Testis (tissue), 3 donors: Measurements from ENCODE around the gene IL7R. TPM values are rescaled to one million over a fixed set of nuclear protein-coding genes. Genes with fewer than 3 reads are reported as not detected.

Source experiments
- DNase-seq: peaks from one replicate; pipeline ENCODE4 v3.0.0-alpha.2; 2019
- H3K27ac ChIP-seq, 2 donors: fragments of 200-600 bp; sonication (generic); one replicate each; pipeline ENCODE4 v1.5.1; 2019
- H3K27me3 ChIP-seq: fragments of 200-600 bp; sonication (generic); one replicate; pipeline ENCODE4 v1.5.1; 2019
- H3K36me3 ChIP-seq: fragments of 200-600 bp; sonication (generic); one replicate; pipeline ENCODE4 v1.5.1; 2017; ENCODE audit warnings: low read depth; ENCODE audit errors: missing control alignments
- H3K4me1 ChIP-seq: fragments of 200-600 bp; sonication (generic); one replicate; pipeline ENCODE4 v1.5.1; 2019
- H3K4me3 ChIP-seq, 2 donors: fragments of 200-600 bp; sonication (generic); one replicate each; pipeline ENCODE4 v1.5.1; 2017 to 2019
- H3K9me3 ChIP-seq: fragments of 200-600 bp; sonication (generic); one replicate; pipeline ENCODE4 v1.5.1; 2017
- POLR2A ChIP-seq: fragments of 450-650 bp; IDR thresholded peaks from one replicate; pipeline ENCODE4 v1.6.1; 2017; ENCODE audit warnings: antibody characterized with exemption, mild to moderate bottlenecking, moderate library complexity
- WGBS, 2 donors: methylation state at CpG; one replicate each; pipeline ENCODE4 v1.1.5; 2018; 5-methylcytosine and 5-hydroxymethylcytosine counted together
- intact Hi-C: fragments of 100-400 bp; cut with DNase I; formaldehyde crosslinking; loops from one replicate; pipeline ENCODE4 v1.15.1; 2023; ENCODE audit warnings: low total_unique reads
- polyA plus RNA-seq: library from polyadenylated mRNA; stranded (reverse); fragments of 350-450 nt; fragmentation: Illumina TruSeq; extraction: RNeasy Lipid Tissue Mini Kit (QIAGEN cat#74804); gene quantifications from one replicate; pipeline ENCODE4 v1.2.3, GENCODE V29; 2014; ENCODE audit warnings: low read depth, low replicate concordance; ENCODE audit not compliant: insufficient read depth
- total RNA-seq, 2 donors: library from RNA; depleted of rRNA; stranded (reverse); fragments of >200 nt; gene quantifications; one replicate each; pipeline ENCODE4 v1.2.3, GENCODE V29; 2016
- TF ChIP-seq, protein P1 (sequence below), 3 experiments: fragments of 450-650 bp in 2 of 3; fragments of 200-600 bp in 1 of 3; sonication (generic) in 1 of 3; IDR thresholded peaks; one replicate each; pipeline ENCODE4 v1.5.1; 2016 to 2019; ENCODE audit warnings: antibody characterized with exemption in 3 of 3, mild to moderate bottlenecking in 2 of 3, moderate library complexity in 1 of 3

The IL7R gene
- total and polyA plus RNA-seq, 3 donors from 2014 or later, result 7.6 to 17.5 (median 12.1) TPM

DNA sequence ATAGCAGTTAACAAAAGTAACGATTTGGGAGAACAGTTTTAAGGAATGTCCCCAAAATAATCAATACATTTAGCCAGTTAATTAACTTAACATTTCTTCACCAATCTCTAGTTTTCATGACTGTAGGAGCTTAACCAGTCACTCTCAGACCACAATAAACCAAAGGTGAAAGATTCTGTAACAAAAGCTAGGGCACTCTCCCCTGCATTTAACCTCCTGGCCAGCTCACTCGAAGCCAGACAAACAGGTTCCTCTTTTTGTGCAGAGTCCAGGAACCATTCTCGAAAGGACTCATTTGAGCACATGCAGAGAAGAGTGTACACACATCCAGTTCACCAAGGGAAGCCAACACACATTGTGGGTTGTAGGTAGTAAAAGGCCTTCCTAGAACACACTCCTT lies 6.5 kb downstream of the IL7R start:
- WGBS, 2 donors, result 84 to 85% methylated on average over 3 of the region's 3 CpGs
- Histone ChIP-seq H3K27ac (no peak overlapping the region), H3K27me3 (no peaks in the 10 kb centered on the region), H3K4me3 (no peak overlapping the region), H3K9me3 (no peaks in the 10 kb centered on the region), H3K4me1 (peaks cover 3% of the 10 kb centered on the region), H3K36me3 (no peaks in the 10 kb centered on the region)
- intact Hi-C loops, result no loop called here
- TF ChIP-seq POLR2A, result no peak
- DNase-seq, result no peak

DNA sequence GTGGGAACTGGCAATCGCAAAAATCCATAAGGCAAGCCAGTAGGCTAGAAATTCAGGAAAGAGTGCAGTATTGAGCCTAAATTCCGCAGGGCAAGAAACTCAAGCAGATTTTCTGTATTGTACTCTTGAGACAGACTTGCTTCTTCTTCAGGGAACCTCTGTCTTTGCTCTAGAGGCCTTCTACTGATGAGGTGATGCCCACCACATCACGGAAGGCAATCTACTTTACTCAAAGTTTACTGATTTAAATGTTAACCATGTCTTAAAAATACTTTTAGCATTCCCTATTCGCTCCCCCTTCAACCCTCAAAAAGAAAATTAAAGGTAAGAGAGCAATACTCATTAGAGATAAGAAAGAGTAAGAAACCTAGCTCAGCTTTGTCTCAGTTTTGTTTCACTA lies 11.3 kb downstream of the IL7R start:
- Histone ChIP-seq H3K27ac (no peak overlapping the region), H3K9me3 (no peaks in the 10 kb centered on the region), H3K27me3 (no peaks in the 10 kb centered on the region), H3K4me1 (no peaks in the 10 kb centered on the region), H3K4me3 (no peak overlapping the region), H3K36me3 (no peaks in the 10 kb centered on the region)
- intact Hi-C loops, result no loop called here
- TF ChIP-seq, protein P1, sequence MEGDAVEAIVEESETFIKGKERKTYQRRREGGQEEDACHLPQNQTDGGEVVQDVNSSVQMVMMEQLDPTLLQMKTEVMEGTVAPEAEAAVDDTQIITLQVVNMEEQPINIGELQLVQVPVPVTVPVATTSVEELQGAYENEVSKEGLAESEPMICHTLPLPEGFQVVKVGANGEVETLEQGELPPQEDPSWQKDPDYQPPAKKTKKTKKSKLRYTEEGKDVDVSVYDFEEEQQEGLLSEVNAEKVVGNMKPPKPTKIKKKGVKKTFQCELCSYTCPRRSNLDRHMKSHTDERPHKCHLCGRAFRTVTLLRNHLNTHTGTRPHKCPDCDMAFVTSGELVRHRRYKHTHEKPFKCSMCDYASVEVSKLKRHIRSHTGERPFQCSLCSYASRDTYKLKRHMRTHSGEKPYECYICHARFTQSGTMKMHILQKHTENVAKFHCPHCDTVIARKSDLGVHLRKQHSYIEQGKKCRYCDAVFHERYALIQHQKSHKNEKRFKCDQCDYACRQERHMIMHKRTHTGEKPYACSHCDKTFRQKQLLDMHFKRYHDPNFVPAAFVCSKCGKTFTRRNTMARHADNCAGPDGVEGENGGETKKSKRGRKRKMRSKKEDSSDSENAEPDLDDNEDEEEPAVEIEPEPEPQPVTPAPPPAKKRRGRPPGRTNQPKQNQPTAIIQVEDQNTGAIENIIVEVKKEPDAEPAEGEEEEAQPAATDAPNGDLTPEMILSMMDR (IDR thresholded peaks at IDR 0.05), result no peak
- no peak for DNase-seq
- 87 to 93% methylated on average over 4 of the region's 4 CpGs for WGBS, 2 donors

DNA sequence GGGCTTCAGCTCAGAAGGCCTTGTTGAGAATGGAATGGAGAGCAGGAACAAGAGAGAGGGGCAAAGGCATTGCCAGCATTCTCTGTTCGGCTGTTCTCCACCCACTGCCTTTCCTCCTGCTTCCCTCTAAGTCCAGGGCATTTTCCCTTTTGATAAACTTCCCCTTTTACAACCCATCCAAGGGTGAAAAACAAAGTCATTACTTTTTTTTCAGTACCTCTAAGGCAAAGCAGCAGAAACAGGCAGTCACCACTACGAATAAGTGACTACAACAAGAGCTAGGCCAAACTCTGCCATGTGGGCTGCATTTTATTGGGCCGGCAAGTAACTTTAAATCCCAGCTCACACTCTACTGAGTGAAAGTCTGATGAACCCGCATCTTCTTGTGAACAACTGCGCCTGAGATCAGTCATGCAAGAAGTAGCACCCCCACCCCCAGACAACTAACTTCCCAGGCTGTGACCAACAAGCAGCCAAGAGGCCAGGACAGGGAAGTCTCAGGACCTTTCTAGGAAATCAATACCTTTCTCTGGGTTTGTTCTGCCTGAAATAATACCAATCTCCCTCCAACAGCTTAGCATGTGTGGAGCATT lies 13.1 kb downstream of the IL7R start:
- 77 to 79% methylated on average over 5 of the region's 5 CpGs for WGBS, 2 donors
- Histone ChIP-seq H3K4me3 (no peak overlapping the region), H3K27me3 (no peaks in the 10 kb centered on the region), H3K4me1 (no peaks in the 10 kb centered on the region), H3K36me3 (no peaks in the 10 kb centered on the region), H3K27ac (no peak overlapping the region), H3K9me3 (no peaks in the 10 kb centered on the region)
- no peak for TF ChIP-seq POLR2A
- TF ChIP-seq, protein P1 (IDR thresholded peaks at IDR 0.05), result no peak
- no peak for DNase-seq
- intact Hi-C loops, result no loop called here

DNA sequence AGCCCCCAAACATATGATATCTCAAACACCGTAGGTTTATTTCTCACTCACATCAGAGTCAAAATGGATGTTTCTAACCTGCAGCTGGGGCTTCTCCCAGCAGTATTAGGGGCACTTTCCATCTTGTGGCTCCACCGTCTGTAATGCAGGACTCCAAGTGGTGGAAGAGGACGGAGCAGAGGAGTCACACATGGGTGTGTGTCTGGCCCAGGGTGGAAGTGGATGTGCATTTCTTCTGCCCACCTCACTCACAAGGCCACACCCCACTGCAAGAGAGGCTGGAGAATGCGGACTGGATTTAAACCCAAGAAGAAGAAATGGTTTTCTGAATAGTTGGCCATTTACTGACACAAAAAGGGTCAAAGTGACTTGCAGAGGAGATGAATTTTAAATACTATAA lies 13.9 kb downstream of the IL7R start:
- intact Hi-C loops, result no loop called here
- WGBS, 2 donors, result 94 to 95% methylated on average over 4 of the region's 4 CpGs
- no peak for DNase-seq

DNA sequence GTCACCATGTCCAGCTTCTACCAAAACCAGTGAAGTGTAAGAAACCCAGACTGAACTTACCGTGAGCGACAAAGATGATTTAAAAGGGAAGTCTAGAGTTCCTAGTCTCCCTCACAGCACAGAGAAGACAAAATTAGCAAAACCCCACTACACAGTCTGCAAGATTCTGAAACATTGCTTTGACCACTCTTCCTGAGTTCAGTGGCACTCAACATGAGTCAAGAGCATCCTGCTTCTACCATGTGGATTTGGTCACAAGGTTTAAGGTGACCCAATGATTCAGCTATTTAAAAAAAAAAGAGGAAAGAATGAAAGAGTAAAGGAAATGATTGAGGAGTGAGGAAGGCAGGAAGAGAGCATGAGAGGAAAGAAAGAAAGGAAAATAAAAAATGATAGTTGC lies 19.8 kb downstream of the IL7R start:
- DNase-seq, result no peak
- no peak for TF ChIP-seq POLR2A
- TF ChIP-seq, protein P1 (IDR thresholded peaks at IDR 0.05), result no peak

More for the DNA sequence above, 13.9 kb downstream of the IL7R start:
- Histone ChIP-seq H3K27me3 (no peaks in the 10 kb centered on the region), H3K4me3 (no peak overlapping the region), H3K36me3 (no peaks in the 10 kb centered on the region), H3K4me1 (no peaks in the 10 kb centered on the region), H3K27ac (no peak overlapping the region), H3K9me3 (no peaks in the 10 kb centered on the region)
- TF ChIP-seq POLR2A, result no peak
- TF ChIP-seq, protein P1 (IDR thresholded peaks at IDR 0.05), result no peak

More for the DNA sequence above, 19.8 kb downstream of the IL7R start:
- no peaks in the 10 kb centered on the region for H3K9me3 ChIP-seq
- no peak overlapping the region for H3K27ac ChIP-seq
- H3K27me3 ChIP-seq, result no peaks in the 10 kb centered on the region
- no peaks in the 10 kb centered on the region for H3K36me3 ChIP-seq
- 78 to 89% methylated on average over 2 of the region's 2 CpGs for WGBS, 2 donors
- intact Hi-C loops, result no loop called here
- no peak overlapping the region for H3K4me3 ChIP-seq
- no peaks in the 10 kb centered on the region for H3K4me1 ChIP-seq
